Endothelial cell of umbilical vein (primary cell): Measurements from ENCODE around the gene ITGA2. TPM values are rescaled to one million over a fixed set of nuclear protein-coding genes. Genes with fewer than 3 reads are reported as not detected.

Source experiments
- BruUV-seq: library from RNA; stranded (reverse); fragments of 400-500 nt; replicated peaks from 2 replicates; lab custom pipeline; 2021; lab: Mats Ljungman, UMichigan
- CTCF ChIA-PET: fragments of 300-600, 350-600 bp; sonication (Branson Sonifier 250); formaldehyde crosslinking; loops from one replicate; lab custom pipeline; 2021; ENCODE audit warnings: antibody characterized with exemption, inconsistent platforms; lab: Charles Lee
- POLR2A ChIA-PET: fragments of 300-600, 350-600 bp; sonication (Branson Sonifier 250); formaldehyde crosslinking; loops from one replicate; lab custom pipeline; 2021; ENCODE audit warnings: antibody characterized with exemption, inconsistent platforms; lab: Charles Lee
- DNase-seq: peaks from one replicate; pipeline ENCODE4 v3.0.0-alpha.2; 2011; ENCODE audit warnings: low read depth, low spot score
- FAIRE-seq: peaks from 2 replicates; lab custom pipeline; 2011; peaks lifted over from hg19 to GRCh38; lab: Jason Lieb, UNC
- H2AFZ ChIP-seq: 2 replicates; pipeline ENCODE4 v1.6.0; 2012; ENCODE audit warnings: low read depth, low read length, control low read depth, inconsistent platforms
- H3K27ac ChIP-seq: 2 replicates; pipeline ENCODE4 v1.5.1; 2011; ENCODE audit warnings: low read depth, mild to moderate bottlenecking, control low read depth, low read length, moderate library complexity; ENCODE audit not compliant: insufficient read depth
- H3K27me3 ChIP-seq, 2 experiments: 2 replicates each; pipeline versions ENCODE4 v1.6.0 to v1.6.1; 2011; ENCODE audit warnings: low read length in 2 of 2, mixed read lengths in 1 of 2; ENCODE audit not compliant: control insufficient read depth in 2 of 2, insufficient read depth in 2 of 2
- H3K36me3 ChIP-seq, 2 experiments: 2 replicates in 1 of 2; 3 replicates in 1 of 2; pipeline ENCODE4 v1.5.1; 2011; ENCODE audit warnings: low read length in 2 of 2, mild to moderate bottlenecking in 1 of 2, moderate library complexity in 1 of 2; ENCODE audit not compliant: control insufficient read depth in 2 of 2, insufficient read depth in 2 of 2; ENCODE audit errors: extremely low read depth in 1 of 2
- H3K4me1 ChIP-seq: 3 replicates; pipeline ENCODE4 v1.5.1; 2011; ENCODE audit warnings: mild to moderate bottlenecking, low read length; ENCODE audit not compliant: control insufficient read depth, insufficient read depth; ENCODE audit errors: extremely low read depth
- H3K4me2 ChIP-seq: 2 replicates; pipeline ENCODE4 v1.6.1; 2011; ENCODE audit warnings: low read length, control low read depth, mixed read lengths; ENCODE audit not compliant: insufficient read depth
- H3K4me3 ChIP-seq, 3 experiments: fragments of 200-600 bp in 1 of 3; sonication (generic), shearing (Covaris generic) in 1 of 3; replicated peaks in 1 of 3; 2 replicates each; pipeline ENCODE4 v1.5.1; 2011 to 2016; ENCODE audit warnings: control low read depth in 3 of 3, low read length in 3 of 3, mild to moderate bottlenecking in 2 of 3, inconsistent platforms in 1 of 3, low read depth in 1 of 3, moderate library complexity in 1 of 3; ENCODE audit not compliant: insufficient read depth in 1 of 3
- H3K79me2 ChIP-seq: 2 replicates; pipeline ENCODE4 v1.6.0; 2012; ENCODE audit warnings: low read length, inconsistent platforms; ENCODE audit not compliant: control insufficient read depth, insufficient read depth
- H3K9ac ChIP-seq: replicated peaks from 2 replicates; pipeline ENCODE3; 2011; ENCODE audit warnings: low read length, control low read depth; ENCODE audit not compliant: insufficient read depth; ENCODE audit errors: extremely low read depth
- H3K9me1 ChIP-seq: replicated peaks from 3 replicates; pipeline ENCODE4 v1.6.0; 2011; ENCODE audit warnings: mild to moderate bottlenecking, low read length; ENCODE audit not compliant: control insufficient read depth, insufficient read depth; ENCODE audit errors: extremely low read depth
- H3K9me3 ChIP-seq: replicated peaks from 2 replicates; pipeline ENCODE4 v1.5.1; 2012; ENCODE audit warnings: low read length, inconsistent platforms; ENCODE audit not compliant: control insufficient read depth, insufficient read depth
- H4K20me1 ChIP-seq: replicated peaks from 2 replicates; pipeline ENCODE3; 2011; ENCODE audit warnings: mild to moderate bottlenecking, low read length; ENCODE audit not compliant: control insufficient read depth, insufficient read depth; ENCODE audit errors: extremely low read depth
- CTCF ChIP-seq, 2 donors: IDR thresholded peaks; 1 replicate in 1 of 2; 2 replicates in 1 of 2; pipeline ENCODE4 v1.5.1; 2011; ENCODE audit warnings: low read length in 2 of 2, mild to moderate bottlenecking in 2 of 2, moderate library complexity in 2 of 2, control low read depth in 1 of 2, inconsistent platforms in 1 of 2, low read depth in 1 of 2; ENCODE audit not compliant: insufficient read depth in 1 of 2; ENCODE audit errors: extremely low read depth in 1 of 2
- EZH2 ChIP-seq: IDR thresholded peaks from 2 replicates; pipeline ENCODE4 v1.6.1; 2012; ENCODE audit warnings: borderline replicate concordance, low read depth, mild to moderate bottlenecking, moderate library complexity, low read length, inconsistent platforms; ENCODE audit not compliant: severe bottlenecking
- POLR2A ChIP-seq: IDR thresholded peaks from 2 replicates; pipeline ENCODE4 v1.6.1; 2012; ENCODE audit warnings: low read depth, mild to moderate bottlenecking, control low read depth, low read length
- POLR2AphosphoS5 ChIP-seq: IDR thresholded peaks from 2 replicates; pipeline ENCODE4 v1.6.1; 2012; ENCODE audit warnings: low read depth, mild to moderate bottlenecking, control low read depth, low read length, moderate library complexity; ENCODE audit not compliant: insufficient read depth
- dilution Hi-C: fragments of 300-500 bp; cut with MboI; formaldehyde crosslinking; loops from one replicate; pipeline ENCODE4 v1.15.0; 2019; ENCODE audit warnings: low sequenced_read_pairs; ENCODE audit not compliant: extremely low pct_ligation_motif_present
- intact Hi-C: fragments of 100-400 bp; cut with micrococcal nuclease; formaldehyde crosslinking; loops from one replicate; pipeline ENCODE4 v1.10.0; 2022
- polyA plus RNA-seq, 4 experiments: library from polyadenylated mRNA; depleted of rRNA in 3 of 4; stranded (reverse) in 3 of 4; unstranded in 1 of 4; fragments of >200 nt; gene quantifications; 2 replicates each; pipeline versions ENCODE4 v1.2.1 to v1.2.3, GENCODE V29; 2011 to 2012; ENCODE audit warnings: missing spikeins in 1 of 4
- total RNA-seq: library from RNA; stranded (reverse); gene quantifications from 2 replicates; pipeline ENCODE4 v1.2.3, GENCODE V29; 2021

The ITGA2 gene
- total and polyA plus RNA-seq, 2 donors (not counting 3 experiments of a cell fraction or from before 2014, with no cell fraction given) = 11.2 to 62.3 TPM

GRCh38 chr5:52981507-52981906 lies 7.6 kb upstream of the ITGA2 start:
- no peaks in the 10 kb centered on the region for H3K9me3 ChIP-seq
- no peak overlapping the region for H3K4me2 ChIP-seq
- intact Hi-C loops (loop anchor here (2.0 kb wide), 1 partner anchor 19 kb away; no protein-coding TSS in a partner anchor), dilution Hi-C loops (no loop called here)
- FAIRE-seq = peak; percentile 31
- peaks cover 28% of the 10 kb centered on the region for H3K4me1 ChIP-seq
- H3K27me3 ChIP-seq = no peaks in the 10 kb centered on the region
- no peaks in the 10 kb centered on the region for H3K36me3 ChIP-seq
- ChIA-PET CTCF (interaction anchor here (2.8 kb wide), 1 partner anchor 9 kb away, joined by 8 read pairs; the partner anchor contains the start of gene ITGA2), POLR2A (no interaction called here)
- no peak overlapping the region for H2AFZ ChIP-seq
- BruUV-seq = no TSS peak
- H3K4me3 ChIP-seq = no peak overlapping the region
- H4K20me1 ChIP-seq = no peaks in the 10 kb centered on the region
- no peak overlapping the region for H3K9ac ChIP-seq
- no peaks in the 10 kb centered on the region for H3K9me1 ChIP-seq
- H3K27ac ChIP-seq = no peak overlapping the region
- DNase-seq = no peak
- TF ChIP-seq POLR2A (no peak), CTCF (IDR thresholded peaks at IDR 0.05; ENCODE audit: extremely low read depth in 1 of 2, insufficient read depth in 1 of 2, low read depth in 1 of 2, low read length in 2 of 2) (no peak), POLR2AphosphoS5 (no peak), EZH2 (no peak)
- no peaks in the 10 kb centered on the region for H3K79me2 ChIP-seq
